C4-2B (cell line): ENCODE results near the gene SARNP.
"Not testable (repeated sequence)": the region's sequence is repeated elsewhere in the genome, so short reads cannot be mapped to it uniquely, and the experiment has no call there.

ENCODE experiments used
- H3K27ac ChIP-seq: fragments of 450-650 bp; 2 replicates; pipeline ENCODE4 v1.5.1; 2017
- CTCF ChIP-seq: fragments of 450-650 bp; conservative IDR thresholded peaks from 2 replicates; pipeline ENCODE4 v1.5.1; 2017; ENCODE audit warnings: mild to moderate bottlenecking
- ZFX ChIP-seq: fragments of 450-650 bp; IDR thresholded peaks from 2 replicates; pipeline ENCODE4 v1.6.1; 2017

The SARNP gene

GRCh38 chr12:55844961-55845360 is 27.4 kb upstream of the SARNP start:
- TF ChIP-seq ZFX, result no peak
- TF ChIP-seq CTCF, result no peak
- H3K27ac ChIP-seq, result no peak overlapping the region

- TF ChIP-seq ZFX, result no peak
- TF ChIP-seq CTCF, result no peak
- no peak overlapping the region for H3K27ac ChIP-seq
Measured at GRCh38 chr12:55843431-55843830, 25.9 kb upstream of the SARNP start.

GRCh38 chr12:55842681-55843429 is 25.3 kb upstream of the SARNP start, which contains the start of gene MMP19:
Gene MMP19, minus strand, starts transcription at chr12:55842936. Its CDS starts 106 bp downstream, at chr12:55842830.
- no peak within 1 kb of the TSS for H3K27ac ChIP-seq
- TF ChIP-seq ZFX (no peak), CTCF (no peak)

GRCh38 chr12:55840581-55841351 is 23.2 kb upstream of the SARNP start:
- no peak for TF ChIP-seq CTCF
- TF ChIP-seq ZFX, result no peak
- no peak overlapping the region for H3K27ac ChIP-seq

GRCh38 chr12:55839345-55840140 is 22.0 kb upstream of the SARNP start:
- no peak overlapping the region for H3K27ac ChIP-seq
- TF ChIP-seq CTCF, result no peak
- TF ChIP-seq ZFX, result no peak

- TF ChIP-seq ZFX (no peak), CTCF (no peak)
- H3K27ac ChIP-seq, result no peak overlapping the region
Measured at GRCh38 chr12:55838361-55838760, 20.8 kb upstream of the SARNP start.

- not testable (repeated sequence) for H3K27ac ChIP-seq
Measured at GRCh38 chr12:55834400-55834799, 16.9 kb upstream of the SARNP start.
